COLO668 (cell line): ENCODE measurements around the gene OR8D1.
"Not testable (repeated sequence)": the region's sequence is repeated elsewhere in the genome, so short reads cannot be mapped to it uniquely, and the experiment has no call there.

ENCODE experiments used
- DNase-seq: peaks from one replicate; lab custom pipeline; 2025; ENCODE audit not compliant: unreplicated experiment; lab: John Stamatoyannopoulos, UW

OR8D1 gene

GRCh38 chr11:124294687-124295086 is 19.1 kb downstream of the OR8D1 start:
- DNase-seq, result no peak

- DNase-seq, result no peak
Measured at GRCh38 chr11:124285610-124286344, 28.0 kb downstream of the OR8D1 start.

- DNase-seq, result no peak
Measured at GRCh38 chr11:124278261-124278660, 35.5 kb downstream of the OR8D1 start.

- DNase-seq, result no peak
Measured at GRCh38 chr11:124277804-124278203, 35.9 kb downstream of the OR8D1 start.

- no peak for DNase-seq
Measured at GRCh38 chr11:124277207-124277606, 36.5 kb downstream of the OR8D1 start.

GRCh38 chr11:124276081-124276480 is 37.7 kb downstream of the OR8D1 start:
- no peak for DNase-seq

GRCh38 chr11:124274000-124274399 is 39.7 kb downstream of the OR8D1 start:
- DNase-seq, result no peak

GRCh38 chr11:124270886-124271285 is 42.9 kb downstream of the OR8D1 start:
- DNase-seq, result not testable (repeated sequence)

GRCh38 chr11:124265041-124265440 is 48.7 kb downstream of the OR8D1 start:
- not testable (repeated sequence) for DNase-seq

GRCh38 chr11:124256076-124256475 is 57.7 kb downstream of the OR8D1 start, which contains the start of gene OR8G5:
TSS of gene OR8G5 (plus strand) at chr11:124256376. CDS start at chr11:124264932, 8,556 bp downstream.
- no peak for DNase-seq
